ENCODE results near the gene NSUN2.
"Not testable (repeated sequence)": the region's sequence is repeated elsewhere in the genome, so short reads cannot be mapped to it uniquely, and the experiment has no call there.

Gene NSUN2

GRCh38 chr5:6584101-6584645 lies 48.7 kb downstream of the NSUN2 start:
- DNase-seq (ENCODE audit: low spot score) (no peak), FAIRE-seq (no peak)

GRCh38 chr5:6583049-6583880 lies 49.6 kb downstream of the NSUN2 start:
- no peak for DNase-seq (ENCODE audit: low spot score)
- FAIRE-seq: no peak

- DNase-seq (ENCODE audit: low spot score): no peak
- FAIRE-seq: no peak
Measured at GRCh38 chr5:6582507-6583048, 50.3 kb downstream of the NSUN2 start.

- DNase-seq (ENCODE audit: low spot score) (no peak), FAIRE-seq (no peak)
Measured at GRCh38 chr5:6581559-6582426, 51.1 kb downstream of the NSUN2 start.

- no peak for DNase-seq (ENCODE audit: low spot score)
- no peak for FAIRE-seq
Measured at GRCh38 chr5:6581090-6581489, 51.8 kb downstream of the NSUN2 start.

GRCh38 chr5:6579535-6579934 lies 53.3 kb downstream of the NSUN2 start:
- FAIRE-seq (no peak), DNase-seq (ENCODE audit: low spot score) (no peak)

- DNase-seq (ENCODE audit: low spot score) (peak; percentile 29), FAIRE-seq (peak; percentile 72)
Measured at GRCh38 chr5:6578676-6579343, 54.0 kb downstream of the NSUN2 start.

- DNase-seq (ENCODE audit: low spot score) (peak; percentile 69), FAIRE-seq (no peak)
Measured at GRCh38 chr5:6576861-6577501, 55.9 kb downstream of the NSUN2 start.

GRCh38 chr5:6574537-6575245 lies 58.2 kb downstream of the NSUN2 start:
- FAIRE-seq: no peak
- DNase-seq (ENCODE audit: low spot score): no peak

GRCh38 chr5:6574111-6574510 lies 58.7 kb downstream of the NSUN2 start:
- FAIRE-seq: no peak

GRCh38 chr5:6573651-6574101 lies 59.2 kb downstream of the NSUN2 start:
- no peak for DNase-seq (ENCODE audit: low spot score)

More at GRCh38 chr5:6574111-6574510, 58.7 kb downstream of the NSUN2 start:
- no peak for DNase-seq (ENCODE audit: low spot score)

GRCh38 chr5:6572825-6573380 lies 59.9 kb downstream of the NSUN2 start:
- FAIRE-seq: no peak
- no peak for DNase-seq (ENCODE audit: low spot score)

More at GRCh38 chr5:6573651-6574101, 59.2 kb downstream of the NSUN2 start:
- no peak for FAIRE-seq

- FAIRE-seq (no peak), DNase-seq (ENCODE audit: low spot score) (no peak)
Measured at GRCh38 chr5:6572086-6572824, 60.6 kb downstream of the NSUN2 start.

GRCh38 chr5:6571607-6572006 lies 61.2 kb downstream of the NSUN2 start:
- not testable (repeated sequence) for FAIRE-seq; DNase-seq (ENCODE audit: low spot score)

GRCh38 chr5:6570530-6570929 lies 62.3 kb downstream of the NSUN2 start:
- FAIRE-seq (no peak), DNase-seq (ENCODE audit: low spot score) (no peak)

- DNase-seq (ENCODE audit: low spot score) (no peak), FAIRE-seq (no peak)
Measured at GRCh38 chr5:6568889-6569288, 64.0 kb downstream of the NSUN2 start.

- no peak for FAIRE-seq
Measured at GRCh38 chr5:6568383-6568782, 64.5 kb downstream of the NSUN2 start.

GRCh38 chr5:6567835-6568234 lies 65.0 kb downstream of the NSUN2 start:
- DNase-seq (ENCODE audit: low spot score): no peak
- FAIRE-seq: no peak

More at GRCh38 chr5:6568383-6568782, 64.5 kb downstream of the NSUN2 start:
- no peak for DNase-seq (ENCODE audit: low spot score)

- FAIRE-seq (no peak), DNase-seq (ENCODE audit: low spot score) (no peak)
Measured at GRCh38 chr5:6567068-6567467, 65.8 kb downstream of the NSUN2 start.
